Measurements from ENCODE around the gene FAM53B. TPM values are rescaled to one million over a fixed set of nuclear protein-coding genes. Genes with fewer than 3 reads are reported as not detected.

Gene FAM53B
- total RNA-seq, 3 donors from 2014 or later, result 17.0 to 39.7 (median 22.8) TPM

GRCh38 chr10:124698545-124699469 lies 45.4 kb downstream of the FAM53B start:
- peaks cover 25 to 32% of the 10 kb centered on the region in 2 donors for H3K4me1 ChIP-seq
- no peak for DNase-seq (ENCODE audit: low spot score in 2 of 2)
- H3K9me3 ChIP-seq, result no peaks in the 10 kb centered on the region
- no peak for TF ChIP-seq POLR2A (IDR thresholded peaks at IDR 0.05)
- TF ChIP-seq POLR2AphosphoS5 (IDR thresholded peaks at IDR 0.05), result no peak
- TF ChIP-seq CTCF (IDR thresholded peaks at IDR 0.05), result no peak
- peak overlapping the region in 1 of 2 donors; percentile 36 for H3K27ac ChIP-seq
- no peaks in the 10 kb centered on the region for H3K36me3 ChIP-seq
- H3K27me3 ChIP-seq, result no peaks in the 10 kb centered on the region
- intact Hi-C loops (cut with DNase I; ENCODE audit: low total_unique reads), result no loop called here
- no peak overlapping the region for H3K4me3 ChIP-seq

GRCh38 chr10:124697837-124698544 lies 46.2 kb downstream of the FAM53B start:
- no peak for TF ChIP-seq POLR2AphosphoS5 (IDR thresholded peaks at IDR 0.05)
- TF ChIP-seq CTCF (IDR thresholded peaks at IDR 0.05), result no peak
- TF ChIP-seq POLR2A (IDR thresholded peaks at IDR 0.05), result no peak
- Histone ChIP-seq H3K9me3 (no peaks in the 10 kb centered on the region), H3K4me1 (peaks cover 20 to 24% of the 10 kb centered on the region in 2 donors), H3K4me3 (no peak overlapping the region), H3K27ac (peak overlapping the region in 1 of 2 donors; percentile 36), H3K36me3 (no peaks in the 10 kb centered on the region), H3K27me3 (no peaks in the 10 kb centered on the region)
- intact Hi-C loops (cut with DNase I; ENCODE audit: low total_unique reads), result no loop called here
- DNase-seq (ENCODE audit: low spot score in 2 of 2), result no peak

GRCh38 chr10:124697443-124697836 lies 46.7 kb downstream of the FAM53B start:
- no peak for DNase-seq (ENCODE audit: low spot score in 2 of 2)
- Histone ChIP-seq H3K9me3 (no peaks in the 10 kb centered on the region), H3K27me3 (no peaks in the 10 kb centered on the region), H3K4me1 (peaks cover 14 to 18% of the 10 kb centered on the region in 2 donors), H3K36me3 (no peaks in the 10 kb centered on the region), H3K27ac (peak overlapping the region in 1 of 2 donors; percentile 36), H3K4me3 (no peak overlapping the region)
- TF ChIP-seq POLR2AphosphoS5 (IDR thresholded peaks at IDR 0.05) (no peak), CTCF (IDR thresholded peaks at IDR 0.05) (no peak), POLR2A (IDR thresholded peaks at IDR 0.05) (no peak)
- intact Hi-C loops (cut with DNase I; ENCODE audit: low total_unique reads), result no loop called here

GRCh38 chr10:124696446-124697392 lies 47.5 kb downstream of the FAM53B start:
- intact Hi-C loops (cut with DNase I; ENCODE audit: low total_unique reads), result no loop called here
- DNase-seq (ENCODE audit: low spot score in 2 of 2), result no peak

More at GRCh38 chr10:124696446-124697392, 47.5 kb downstream of the FAM53B start:
- Histone ChIP-seq H3K4me3 (no peak overlapping the region), H3K27me3 (no peaks in the 10 kb centered on the region), H3K36me3 (no peaks in the 10 kb centered on the region), H3K4me1 (peaks cover 10 to 12% of the 10 kb centered on the region in 2 donors), H3K27ac (peak overlapping the region; percentile 41 to 52), H3K9me3 (no peaks in the 10 kb centered on the region)
- TF ChIP-seq POLR2A (IDR thresholded peaks at IDR 0.05), result no peak
- no peak for TF ChIP-seq POLR2AphosphoS5 (IDR thresholded peaks at IDR 0.05)
- TF ChIP-seq CTCF (IDR thresholded peaks at IDR 0.05), result no peak

Measured in breast epithelium (tissue), 4 donors.